H1 (cell line): ENCODE measurements around the gene HSD11B1. TPM values are rescaled to one million over a fixed set of nuclear protein-coding genes. Genes with fewer than 3 reads are reported as not detected.

ENCODE experiments used
- CTCF ChIA-PET: fragments of 300-600 bp; sonication (Branson Sonifier 250); formaldehyde crosslinking; loops from one replicate; lab custom pipeline; 2021; ENCODE audit not compliant: partially characterized antibody; lab: Charles Lee
- POLR2A ChIA-PET: fragments of 300-600 bp; sonication (Branson Sonifier 250); formaldehyde crosslinking; loops from one replicate; lab custom pipeline; 2021; ENCODE audit warnings: inconsistent platforms; ENCODE audit not compliant: partially characterized antibody; lab: Charles Lee
- DNase-seq, 2 experiments: peaks; one replicate each; pipeline versions ENCODE4 v3.0.0 to v3.0.0-alpha.2; 2010 to 2022; ENCODE audit warnings: low spot score in 2 of 2, low read depth in 1 of 2, mixed read lengths in 1 of 2
- FAIRE-seq: peaks from 2 replicates; lab custom pipeline; 2011; peaks lifted over from hg19 to GRCh38; lab: Jason Lieb, UNC
- H2AFZ ChIP-seq: 2 replicates; pipeline ENCODE4 v1.8.1; 2012; ENCODE audit warnings: low read length, inconsistent platforms
- H2AK5ac ChIP-seq: 2 replicates; pipeline ENCODE4 v1.6.1; 2013; ENCODE audit warnings: low read depth, low read length
- H2BK120ac ChIP-seq: replicated peaks from 2 replicates; pipeline ENCODE3; 2013; ENCODE audit warnings: low read depth, low read length, inconsistent platforms
- H2BK12ac ChIP-seq: 2 replicates; pipeline ENCODE4 v1.6.1; 2013; ENCODE audit warnings: low read depth, low read length
- H2BK15ac ChIP-seq: 2 replicates; pipeline ENCODE4 v1.6.1; 2013; ENCODE audit warnings: low read length
- H2BK20ac ChIP-seq: 2 replicates; pipeline ENCODE4 v1.6.1; 2013; ENCODE audit warnings: low read length
- H2BK5ac ChIP-seq: 2 replicates; pipeline ENCODE4 v1.6.1; 2013; ENCODE audit warnings: low read depth, low read length
- H3K14ac ChIP-seq: 2 replicates; pipeline ENCODE4 v1.6.1; 2013; ENCODE audit warnings: inconsistent platforms; ENCODE audit not compliant: insufficient read length
- H3K18ac ChIP-seq: 2 replicates; pipeline ENCODE4 v1.6.1; 2013; ENCODE audit warnings: low read length; ENCODE audit errors: extremely low read depth
- H3K23ac ChIP-seq: 2 replicates; pipeline ENCODE4 v1.6.1; 2013; ENCODE audit warnings: inconsistent platforms; ENCODE audit not compliant: insufficient read length
- H3K23me2 ChIP-seq: 2 replicates; pipeline ENCODE4 v1.6.1; 2013; ENCODE audit warnings: low read depth, low read length
- H3K27ac ChIP-seq: 2 replicates; pipeline ENCODE4 v1.6.1; 2011; ENCODE audit warnings: low read depth, low read length, inconsistent platforms
- H3K27me3 ChIP-seq, 4 experiments: replicated peaks in 1 of 4; 1 replicate in 1 of 4; 2 replicates in 3 of 4; pipeline versions ENCODE4 v1.6.1 to v1.8.1; 2011 to 2013; ENCODE audit warnings: low read length in 3 of 4, mild to moderate bottlenecking in 3 of 4, inconsistent platforms in 2 of 4, mixed read lengths in 2 of 4, moderate library complexity in 1 of 4; ENCODE audit not compliant: control insufficient read depth in 3 of 4, insufficient read depth in 3 of 4; ENCODE audit errors: extremely low read depth in 1 of 4
- H3K36me3 ChIP-seq, 4 experiments: 2 replicates each; pipeline versions ENCODE4 v1.6.1 to v1.8.1; 2011 to 2013; ENCODE audit warnings: mild to moderate bottlenecking in 4 of 4, low read length in 3 of 4, moderate library complexity in 2 of 4, control low read depth in 1 of 4, inconsistent platforms in 1 of 4; ENCODE audit not compliant: insufficient read depth in 4 of 4, control insufficient read depth in 2 of 4
- H3K4ac ChIP-seq: replicated peaks from 2 replicates; pipeline ENCODE3; 2013; ENCODE audit warnings: low read length, low read depth, mixed read lengths, inconsistent platforms; ENCODE audit not compliant: insufficient read length
- H3K4me1 ChIP-seq, 4 experiments: replicated peaks in 1 of 4; 1 replicate in 1 of 4; 2 replicates in 3 of 4; pipeline versions ENCODE4 v1.6.1 to v1.8.1; 2011 to 2013; ENCODE audit warnings: low read length in 3 of 4, inconsistent platforms in 2 of 4, mixed read lengths in 1 of 4; ENCODE audit not compliant: insufficient read depth in 4 of 4, control insufficient read depth in 3 of 4
- H3K4me2 ChIP-seq, 2 experiments: 2 replicates each; pipeline versions ENCODE4 v1.6.1 to v1.8.1; 2011 to 2013; ENCODE audit warnings: low read depth in 2 of 2, low read length in 2 of 2, control low read depth in 1 of 2, inconsistent platforms in 1 of 2, mild to moderate bottlenecking in 1 of 2; ENCODE audit not compliant: insufficient read depth in 1 of 2
- H3K4me3 ChIP-seq, 4 experiments: fragments of 200-600, 300-600 bp in 1 of 4; sonication (generic), shearing (Covaris generic), sonication (Bioruptor Twin) in 1 of 4; 2 replicates each; pipeline versions ENCODE4 v1.5.1 to v1.8.1; 2011 to 2016; ENCODE audit warnings: low read length in 4 of 4, low read depth in 3 of 4, control low read depth in 2 of 4, inconsistent platforms in 2 of 4, mild to moderate bottlenecking in 2 of 4, mixed read lengths in 1 of 4, moderate library complexity in 1 of 4; ENCODE audit not compliant: insufficient read depth in 2 of 4; ENCODE audit errors: extremely low read depth in 1 of 4
- H3K56ac ChIP-seq: replicated peaks from 2 replicates; pipeline ENCODE3; 2013; ENCODE audit warnings: low read depth, mild to moderate bottlenecking, mixed read lengths, low read length, inconsistent platforms; ENCODE audit not compliant: insufficient read length
- H3K79me1 ChIP-seq: 2 replicates; pipeline ENCODE4 v1.6.1; 2013; ENCODE audit warnings: low read depth, low read length, control low read depth
- H3K79me2 ChIP-seq, 2 experiments: 2 replicates each; pipeline versions ENCODE4 v1.6.1 to v1.8.1; 2012 to 2013; ENCODE audit warnings: low read length in 2 of 2, mild to moderate bottlenecking in 2 of 2, inconsistent platforms in 1 of 2; ENCODE audit not compliant: insufficient read depth in 2 of 2, control insufficient read depth in 1 of 2
- H3K9ac ChIP-seq, 4 experiments: replicated peaks in 1 of 4; 1 replicate in 1 of 4; 2 replicates in 3 of 4; pipeline versions ENCODE4 v1.6.1 to v1.8.1; 2011 to 2013; ENCODE audit warnings: low read depth in 3 of 4, low read length in 3 of 4, control low read depth in 2 of 4, mild to moderate bottlenecking in 2 of 4, moderate library complexity in 2 of 4, inconsistent platforms in 1 of 4; ENCODE audit errors: extremely low read depth in 1 of 4
- H3K9me3 ChIP-seq, 2 experiments: 2 replicates each; pipeline versions ENCODE4 v1.6.1 to v1.8.1; 2012 to 2013; ENCODE audit warnings: mild to moderate bottlenecking in 2 of 2, moderate library complexity in 2 of 2, control low read depth in 1 of 2, inconsistent platforms in 1 of 2, low read depth in 1 of 2, low read length in 1 of 2, mixed read lengths in 1 of 2; ENCODE audit not compliant: insufficient read depth in 2 of 2
- H4K20me1 ChIP-seq, 2 experiments: replicated peaks in 1 of 2; 2 replicates each; pipeline versions ENCODE3 to v1.8.1; 2011 to 2013; ENCODE audit warnings: inconsistent platforms in 2 of 2, low read length in 2 of 2, mild to moderate bottlenecking in 1 of 2; ENCODE audit not compliant: insufficient read depth in 2 of 2, control insufficient read depth in 1 of 2
- H4K5ac ChIP-seq: 2 replicates; pipeline ENCODE4 v1.6.1; 2013; ENCODE audit warnings: low read length, low read depth, mixed read lengths, inconsistent platforms; ENCODE audit not compliant: insufficient read length
- H4K8ac ChIP-seq: 2 replicates; pipeline ENCODE4 v1.8.0; 2013; ENCODE audit warnings: mild to moderate bottlenecking, moderate library complexity, low read length, inconsistent platforms; ENCODE audit not compliant: insufficient read depth; ENCODE audit errors: extremely low read depth
- H4K91ac ChIP-seq: replicated peaks from 2 replicates; pipeline ENCODE3; 2013; ENCODE audit warnings: low read length, mixed read lengths, inconsistent platforms; ENCODE audit not compliant: insufficient read length
- ASH2L ChIP-seq: fragments of 200-600, 300-600 bp; sonication (generic); IDR thresholded peaks from one replicate; pipeline ENCODE4 v1.7.1; 2017; ENCODE audit warnings: low read length
- CBX5 ChIP-seq: fragments of 300-800, 300-1000 bp; sonication (generic); IDR thresholded peaks from 2 replicates; pipeline ENCODE4 v1.7.1; 2016; ENCODE audit warnings: antibody characterized with exemption, low read length, low read depth
- CBX8 ChIP-seq: fragments of 300-800, 300-1000 bp; sonication (generic); IDR thresholded peaks from 2 replicates; pipeline ENCODE4 v1.7.1; 2016; ENCODE audit warnings: low read depth, low read length, borderline replicate concordance
- CEBPB ChIP-seq: IDR thresholded peaks from 2 replicates; pipeline ENCODE4 v1.6.1; 2012; ENCODE audit warnings: low read depth, low read length
- CHD1 ChIP-seq: IDR thresholded peaks from 2 replicates; pipeline ENCODE4 v1.6.1; 2012; ENCODE audit warnings: low read depth, low read length, improper control_type of control experiment
- CHD2 ChIP-seq: IDR thresholded peaks from 2 replicates; pipeline ENCODE4 v1.6.1; 2012; ENCODE audit warnings: low read length, improper control_type of control experiment
- EP300 ChIP-seq, 2 experiments: IDR thresholded peaks; 1 replicate in 1 of 2; 2 replicates in 1 of 2; pipeline ENCODE4 v1.6.1; 2011 to 2012; ENCODE audit warnings: low read depth in 2 of 2, low read length in 2 of 2, mild to moderate bottlenecking in 2 of 2, borderline replicate concordance in 1 of 2, inconsistent platforms in 1 of 2, moderate library complexity in 1 of 2
- FOSL1 ChIP-seq: IDR thresholded peaks from 2 replicates; pipeline ENCODE4 v1.6.1; 2011; ENCODE audit warnings: mild to moderate bottlenecking, low read depth, low read length, moderate library complexity; ENCODE audit not compliant: insufficient read depth
- KDM1A ChIP-seq: fragments of 200-600, 300-600 bp; sonication (generic); IDR thresholded peaks from 2 replicates; pipeline ENCODE4 v1.7.1; 2016; ENCODE audit warnings: mild to moderate bottlenecking, low read length, borderline replicate concordance
- POLR2A ChIP-seq, 2 experiments: IDR thresholded peaks; 1 replicate in 1 of 2; 2 replicates in 1 of 2; pipeline ENCODE4 v1.6.1; 2011; ENCODE audit warnings: low read depth in 2 of 2, low read length in 2 of 2, mild to moderate bottlenecking in 2 of 2; ENCODE audit errors: control extremely low read depth in 1 of 2
- SAP30 ChIP-seq: fragments of 300-600 bp; sonication (generic); IDR thresholded peaks from 2 replicates; pipeline ENCODE4 v1.7.1; 2012; ENCODE audit warnings: low read length, moderate library complexity, mild to moderate bottlenecking, inconsistent platforms; ENCODE audit not compliant: insufficient read depth, insufficient replicate concordance
- SIRT6 ChIP-seq: IDR thresholded peaks from one replicate; pipeline ENCODE4 v1.7.1; 2012; ENCODE audit warnings: low read length, inconsistent platforms
- TAF1 ChIP-seq: IDR thresholded peaks from 2 replicates; pipeline ENCODE4 v1.6.1; 2011; ENCODE audit warnings: mild to moderate bottlenecking, low read depth, low read length
- TBP ChIP-seq: IDR thresholded peaks from 2 replicates; pipeline ENCODE4 v1.6.1; 2011; ENCODE audit warnings: low read depth, low read length, improper control_type of control experiment
- YY1 ChIP-seq: IDR thresholded peaks from 2 replicates; pipeline ENCODE4 v1.6.1; 2011; ENCODE audit warnings: low read depth, mild to moderate bottlenecking, low read length
- WGBS, 2 experiments: shearing (Covaris generic) in 1 of 2; methylation state at CpG; one replicate each; pipeline versions ENCODE4 v1.1.6 to v1.1.7; 2013 to 2015; ENCODE audit warnings: low lambda C conversion rate in 2 of 2, mixed read lengths in 2 of 2, inconsistent platforms in 1 of 2, low coverage in 1 of 2, missing lambda C conversion rate in 1 of 2; ENCODE audit not compliant: insufficient replicate concordance in 2 of 2, insufficient coverage in 1 of 2, insufficient read length in 1 of 2; ENCODE audit errors: extremely low coverage in 1 of 2, missing lambda C conversion rate in 1 of 2; 5-methylcytosine and 5-hydroxymethylcytosine counted together
- polyA plus RNA-seq, 7 experiments: library from polyadenylated mRNA; depleted of rRNA in 3 of 7; stranded (reverse) in 5 of 7; unstranded in 2 of 7; fragments of >200 nt in 5 of 7; fragments of 200-250 nt in 2 of 7; gene quantifications; 1 replicate in 5 of 7; 2 replicates in 1 of 7; 4 replicates in 1 of 7; pipeline versions ENCODE4 v1.2.1 to v1.2.3, GENCODE V29; 2011 to 2013; ENCODE audit warnings: missing spikeins in 2 of 7, mixed read lengths in 2 of 7
- total RNA-seq: library from RNA; stranded (reverse); fragmentation: NEBNext Ultra II Directional; extraction: Animal tissue kit (Norgen Biotek cat#: 25700); gene quantifications from 2 replicates; pipeline ENCODE4 v1.2.1, GENCODE V29; 2021

Gene HSD11B1
- total and polyA plus RNA-seq, 2 of the 8 experiments (the other 6 are each of a cell fraction or from before 2014, with no cell fraction given), result not detected

GRCh38 chr1:209736490-209737117, 32.0 kb downstream of the HSD11B1 start:
- Histone ChIP-seq H3K27ac (no peak overlapping the region), H3K23me2 (no peaks in the 10 kb centered on the region), H2BK15ac (no peak overlapping the region), H2BK12ac (no peak overlapping the region), H3K4me3 (no peak overlapping the region), H4K5ac (no peak overlapping the region), H3K27me3 (no peaks in the 10 kb centered on the region), H3K14ac (no peak overlapping the region), H3K9ac (no peak overlapping the region), H2BK5ac (no peak overlapping the region), H4K8ac (no peak overlapping the region), H3K56ac (no peak overlapping the region), H3K4me2 (no peak overlapping the region), H2BK120ac (no peak overlapping the region), H3K23ac (no peak overlapping the region), H4K20me1 (no peaks in the 10 kb centered on the region), H4K91ac (no peak overlapping the region), H3K79me1 (no peaks in the 10 kb centered on the region), H3K36me3 (no peaks in the 10 kb centered on the region), H2AK5ac (no peak overlapping the region), H3K9me3 (no peaks in the 10 kb centered on the region), H3K18ac (no peak overlapping the region), H3K79me2 (no peaks in the 10 kb centered on the region), H2BK20ac (no peak overlapping the region), H2AFZ (no peak overlapping the region), H3K4me1 (no peaks in the 10 kb centered on the region), H3K4ac (no peak overlapping the region)
- FAIRE-seq (no peak), DNase-seq (no peak)
- POLR2A ChIA-PET, result no interaction called here
- WGBS, 2 experiments, result 86% methylated on average over 3 of the region's 3 CpGs; no CpG with 5 or more reads in 1 of the 2 experiments
- CTCF ChIA-PET, result interaction anchor here (0.5 to 4.5 kb wide), 13 partner anchors 10 to 1735 kb away, joined by 3 to 31 read pairs (median 3); no protein-coding TSS in a partner anchor
- no peak for TF ChIP-seq EP300 (IDR thresholded peaks at IDR 0.05; ENCODE audit: borderline replicate concordance in 1 of 2, low read depth in 2 of 2, low read length in 2 of 2)
- TF ChIP-seq TAF1, result no peak
- no peak for TF ChIP-seq POLR2A (IDR thresholded peaks at IDR 0.05; ENCODE audit: control extremely low read depth in 1 of 2, low read depth in 2 of 2, low read length in 2 of 2)
- TF ChIP-seq CBX5, result no peak
- TF ChIP-seq KDM1A, result no peak
- no peak for TF ChIP-seq ASH2L
- TF ChIP-seq CEBPB, result no peak
- TF ChIP-seq TBP, result no peak
- no peak for TF ChIP-seq CHD1
- no peak for TF ChIP-seq CHD2
- no peak for TF ChIP-seq SAP30
- TF ChIP-seq CBX8, result no peak
- TF ChIP-seq SIRT6, result no peak
- no peak for TF ChIP-seq FOSL1
- no peak for TF ChIP-seq YY1
